K562 (cell line): ENCODE measurements around the gene CCDC141. TPM values are rescaled to one million over a fixed set of nuclear protein-coding genes. Genes with fewer than 3 reads are reported as not detected.

Experiments used
- ATAC-seq: fragments of 200-7000 bp; cut with Tn5 transposase; 3 replicates; pipeline ENCODE4 v1.9.1; 2020; ENCODE audit warnings: moderate library complexity
- BruUV-seq: library from RNA; stranded (reverse); fragments of 400-500 nt; replicated peaks from 2 replicates; lab custom pipeline; 2021; lab: Mats Ljungman, UMichigan
- CTCF ChIA-PET: fragments of 300-600 bp; formaldehyde crosslinking; extraction: SDS; loops from one replicate; lab custom pipeline; 2021; ENCODE audit warnings: low intra/inter-chr PET ratio; lab: Yijun Ruan, JAX
- POLR2A ChIA-PET: fragments of 300-600, 350-650 bp; sonication (Branson Sonifier 250); formaldehyde crosslinking; extraction: SDS; loops from one replicate; lab custom pipeline; 2021; ENCODE audit warnings: antibody characterized with exemption, inconsistent platforms; lab: Yijun Ruan, JAX
- DNase-seq, 4 experiments: peaks; one replicate each; pipeline versions ENCODE4 v3.0.0 to v3.0.0-alpha.2; 2011 to 2018; ENCODE audit warnings: low spot score in 3 of 4, mixed read lengths in 3 of 4; ENCODE audit errors: extremely low read depth in 1 of 4
- FAIRE-seq: peaks from 2 replicates; lab custom pipeline; 2011; peaks lifted over from hg19 to GRCh38; lab: Jason Lieb, UNC
- H2AFZ ChIP-seq: 2 replicates; pipeline ENCODE4 v1.6.0; 2011; ENCODE audit warnings: low read depth, low read length, control low read depth, inconsistent platforms
- H3K27ac ChIP-seq: fragments of 200-600 bp; 3 replicates; pipeline ENCODE4 v1.8.0; 2011; ENCODE audit warnings: low read depth, mild to moderate bottlenecking, control low read depth, inconsistent platforms, low read length, moderate library complexity, mixed read lengths; ENCODE audit errors: extremely low read depth
- H3K27me3 ChIP-seq, 2 experiments: fragments of 300-600 bp in 1 of 2; 2 replicates in 1 of 2; 3 replicates in 1 of 2; pipeline versions ENCODE4 v1.6.0 to v1.8.0; 2011; ENCODE audit warnings: inconsistent platforms in 2 of 2, low read length in 2 of 2, mild to moderate bottlenecking in 1 of 2, mixed read lengths in 1 of 2, moderate library complexity in 1 of 2; ENCODE audit not compliant: control insufficient read depth in 2 of 2, insufficient read depth in 2 of 2
- H3K36me3 ChIP-seq: fragments of 300-600 bp; 3 replicates; pipeline ENCODE4 v1.8.0; 2011; ENCODE audit warnings: mild to moderate bottlenecking, low read length, inconsistent platforms; ENCODE audit not compliant: control insufficient read depth, insufficient read depth
- H3K4me1 ChIP-seq, 2 experiments: fragments of 200-600 bp in 1 of 2; replicated peaks in 1 of 2; 2 replicates in 1 of 2; 3 replicates in 1 of 2; pipeline versions ENCODE4 v1.5.1 to v1.8.0; 2011; ENCODE audit warnings: inconsistent platforms in 2 of 2, low read length in 2 of 2, mild to moderate bottlenecking in 1 of 2, mixed read lengths in 1 of 2, moderate library complexity in 1 of 2; ENCODE audit not compliant: control insufficient read depth in 2 of 2, insufficient read depth in 2 of 2
- H3K4me2 ChIP-seq: 2 replicates; pipeline ENCODE4 v1.6.1; 2011; ENCODE audit warnings: low read length, control low read depth, inconsistent platforms, mixed read lengths; ENCODE audit not compliant: insufficient read depth
- H3K4me3 ChIP-seq: fragments of 200-600 bp; sonication (generic), shearing (Covaris generic); 2 replicates; pipeline ENCODE4 v1.5.1; 2016; ENCODE audit warnings: control low read depth, inconsistent platforms
- H3K79me2 ChIP-seq: fragments of 200-600 bp; 3 replicates; pipeline ENCODE4 v1.8.0; 2011; ENCODE audit warnings: low read length, inconsistent platforms; ENCODE audit not compliant: control insufficient read depth, insufficient read depth
- H3K9ac ChIP-seq, 2 experiments: 2 replicates each; pipeline versions ENCODE4 v1.6.0 to v1.6.1; 2011; ENCODE audit warnings: low read depth in 2 of 2, low read length in 2 of 2, control low read depth in 1 of 2, inconsistent platforms in 1 of 2, mild to moderate bottlenecking in 1 of 2, mixed read lengths in 1 of 2; ENCODE audit not compliant: insufficient read depth in 1 of 2
- H3K9me1 ChIP-seq: one replicate; pipeline ENCODE4 v1.6.0; 2011; ENCODE audit warnings: inconsistent platforms, mild to moderate bottlenecking, low read length, moderate library complexity; ENCODE audit not compliant: control insufficient read depth, insufficient read depth
- H3K9me3 ChIP-seq: replicated peaks from 2 replicates; pipeline ENCODE4 v1.5.1; 2011; ENCODE audit warnings: low read depth, low read length, inconsistent platforms; ENCODE audit not compliant: control insufficient read depth, insufficient read depth
- H4K20me1 ChIP-seq: replicated peaks from 2 replicates; pipeline ENCODE4 v1.6.1; 2011; ENCODE audit warnings: low read length, inconsistent platforms, mixed read lengths; ENCODE audit not compliant: control insufficient read depth, insufficient read depth
- CSDE1 ChIP-seq, 2 experiments: fragments of 450-650 bp; IDR thresholded peaks; 2 replicates each; pipeline ENCODE4 v1.6.1; 2016; ENCODE audit warnings: mild to moderate bottlenecking in 1 of 2
- DDX20 ChIP-seq: fragments of 450-650 bp; IDR thresholded peaks from 2 replicates; pipeline ENCODE4 v1.6.1; 2016; ENCODE audit warnings: missing genetic modification characterization, low read depth, mild to moderate bottlenecking, missing compliant biosample characterization, moderate library complexity
- EP300 ChIP-seq: IDR thresholded peaks from 2 replicates; pipeline ENCODE4 v1.6.1; 2012; ENCODE audit warnings: low read length, improper control_type of control experiment
- KAT8 ChIP-seq: fragments of 450-650 bp; IDR thresholded peaks from 2 replicates; pipeline ENCODE4 v1.6.1; 2016; ENCODE audit warnings: low read depth, mild to moderate bottlenecking
- KLF13 ChIP-seq: fragments of 450-650 bp; IDR thresholded peaks from 2 replicates; pipeline ENCODE4 v1.6.1; 2016; ENCODE audit warnings: missing genetic modification characterization, low read depth, mild to moderate bottlenecking, missing compliant biosample characterization, moderate library complexity, borderline replicate concordance
- KLF6 ChIP-seq: fragments of 250-450 bp; sonication (Bioruptor Pico); IDR thresholded peaks from 2 replicates; pipeline ENCODE4 v1.4.0; 2020; ENCODE audit warnings: mild to moderate bottlenecking, moderate library complexity, borderline replicate concordance
- MCM7 ChIP-seq, 2 experiments: fragments of 450-650 bp; IDR thresholded peaks; 2 replicates each; pipeline ENCODE4 v1.6.1; 2016 to 2018
- MYBL2 ChIP-seq, 2 experiments: fragments of 450-650 bp in 1 of 2; sonication (generic) in 1 of 2; formaldehyde crosslinking in 1 of 2; IDR thresholded peaks; 2 replicates each; pipeline versions ENCODE4 v1.6.1 to v1.8.1; 2017 to 2022; ENCODE audit warnings: borderline replicate concordance in 1 of 2, inconsistent platforms in 1 of 2, low read depth in 1 of 2, mild to moderate bottlenecking in 1 of 2, missing genetic modification reagents in 1 of 2, moderate library complexity in 1 of 2
- MYNN ChIP-seq, 2 experiments: sonication (generic); formaldehyde crosslinking in 1 of 2; IDR thresholded peaks; 2 replicates each; pipeline versions ENCODE4 v1.5.0 to v1.6.1; 2016 to 2020; ENCODE audit warnings: antibody characterized with exemption in 1 of 2, missing genetic modification reagents in 1 of 2
- RNF2 ChIP-seq: sonication (generic); IDR thresholded peaks from 2 replicates; pipeline ENCODE4 v1.6.1; 2016
- SIN3A ChIP-seq, 2 experiments: fragments of 150-350 bp in 1 of 2; IDR thresholded peaks; 2 replicates each; pipeline ENCODE4 v1.6.1; 2011 to 2016; ENCODE audit warnings: borderline replicate concordance in 2 of 2, low read depth in 2 of 2, low read length in 2 of 2, mild to moderate bottlenecking in 2 of 2, moderate library complexity in 2 of 2; ENCODE audit not compliant: control insufficient read depth in 1 of 2
- TRIM28 ChIP-seq: fragments of 450-650 bp; IDR thresholded peaks from 2 replicates; pipeline ENCODE4 v1.6.1; 2017
- TSC22D4 ChIP-seq: fragments of 450-650 bp; IDR thresholded peaks from 2 replicates; pipeline ENCODE4 v1.6.1; 2016; ENCODE audit warnings: missing genetic modification characterization, missing biosample characterization, control low read depth
- ZFP30 ChIP-seq: fragments of 250-450 bp; sonication (Bioruptor Pico); IDR thresholded peaks from 2 replicates; pipeline ENCODE4 v1.8.0; 2022; ENCODE audit warnings: moderate library complexity, mild to moderate bottlenecking, inconsistent platforms, borderline replicate concordance
- ZNF408 ChIP-seq: fragments of 250-450 bp; sonication (Bioruptor Pico); IDR thresholded peaks from 2 replicates; pipeline ENCODE4 v1.4.0; 2020; ENCODE audit warnings: low read depth, mild to moderate bottlenecking, moderate library complexity
- ZNF445 ChIP-seq: fragments of 250-450 bp; sonication (Bioruptor Pico); IDR thresholded peaks from 2 replicates; pipeline ENCODE4 v1.4.0; 2020; ENCODE audit warnings: low read depth, mild to moderate bottlenecking, moderate library complexity
- in situ Hi-C: fragments of 300-500 bp; cut with MboI; formaldehyde crosslinking; loops from 4 replicates; pipeline ENCODE4 v1.15.0; 2018; ENCODE audit warnings: inconsistent platforms, mixed read lengths
- intact Hi-C: fragments of 100-400 bp; cut with micrococcal nuclease; formaldehyde crosslinking; loops from 2 replicates; pipeline ENCODE4 v1.14.2; 2022
- polyA plus RNA-seq, 8 experiments: library from polyadenylated mRNA; depleted of rRNA in 4 of 8; stranded (reverse) in 5 of 8; unstranded in 3 of 8; fragments of >200 nt; fragmentation: Nextera tagmentation in 2 of 8; fragmentation: Illumina TruSeq in 1 of 8; extraction: Ambion mirVana in 2 of 8; extraction: Trizol in 1 of 8; gene quantifications; 2 replicates each; pipeline versions ENCODE4 v1.2.1 to v1.2.3, GENCODE V29; 2011 to 2014; ENCODE audit warnings: inconsistent platforms in 1 of 8, missing spikeins in 1 of 8
- total RNA-seq, 7 experiments: library from RNA; depleted of rRNA in 6 of 7; stranded (reverse); fragments of >200 nt in 6 of 7; fragmentation: Illumina TruSeq in 2 of 7; extraction: Trizol in 2 of 7; gene quantifications; 2 replicates each; pipeline versions ENCODE4 v1.2.1 to v1.2.3, GENCODE V29; 2011 to 2021; ENCODE audit warnings: low replicate concordance in 1 of 7
- TF ChIP-seq, protein P1 (sequence below), 2 experiments: IDR thresholded peaks in 1 of 2; conservative IDR thresholded peaks in 1 of 2; 2 replicates each; pipeline ENCODE4 v1.6.1; 2016; ENCODE audit warnings: low read depth in 2 of 2, mild to moderate bottlenecking in 1 of 2, missing compliant biosample characterization in 1 of 2, missing genetic modification characterization in 1 of 2, moderate library complexity in 1 of 2
- TF ChIP-seq, protein P2 (sequence below): fragments of 250-450 bp; sonication (Bioruptor Pico); IDR thresholded peaks from 2 replicates; pipeline ENCODE4 v1.8.0; 2021; ENCODE audit warnings: moderate library complexity, mild to moderate bottlenecking, inconsistent platforms
- TF ChIP-seq, protein P3 (sequence below): IDR thresholded peaks from 2 replicates; pipeline ENCODE4 v1.6.1; 2011; ENCODE audit warnings: borderline replicate concordance, low read depth, mild to moderate bottlenecking, moderate library complexity, low read length; ENCODE audit not compliant: insufficient read depth, poor library complexity, severe bottlenecking

Gene CCDC141
- total and polyA plus RNA-seq, 9 of the 15 experiments (the other 6 are each of a cell fraction or from before 2014, with no cell fraction given): 0.09 TPM; not detected in 8

DNA sequence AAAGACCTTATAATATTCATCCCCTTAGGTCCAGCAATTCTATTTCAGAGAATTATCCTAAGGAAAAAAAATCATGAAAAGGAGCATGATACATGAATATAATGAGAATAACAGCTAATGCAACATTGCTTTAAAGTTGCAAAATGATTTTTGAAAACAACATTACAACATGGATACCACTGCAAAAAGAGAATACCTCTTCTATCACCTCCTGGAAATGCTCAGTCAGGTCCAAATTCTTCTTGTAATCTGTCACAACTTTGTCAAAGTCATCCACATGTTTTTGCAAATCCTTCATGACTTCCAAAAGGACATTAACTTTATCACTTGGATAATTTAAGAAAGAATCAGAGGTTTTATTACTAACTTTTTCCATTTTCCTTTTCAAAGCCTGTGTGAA, 194.8 kb downstream of the CCDC141 start:
- ChIA-PET CTCF (no interaction called here), POLR2A (no interaction called here)
- H3K9ac ChIP-seq: no peak overlapping the region
- intact Hi-C loops: no loop called here
- H3K9me3 ChIP-seq: no peaks in the 10 kb centered on the region
- in situ Hi-C loops: loop anchor here (10.0 kb wide), 1 partner anchor 1470 kb away; no protein-coding TSS in a partner anchor
- H2AFZ ChIP-seq: no peak overlapping the region
- BruUV-seq: no TSS peak
- no peaks in the 10 kb centered on the region for H3K9me1 ChIP-seq
- ATAC-seq (no peak), DNase-seq (no peak), FAIRE-seq (no peak)
- no peak overlapping the region for H3K27ac ChIP-seq
- H3K4me2 ChIP-seq: no peak overlapping the region
- H3K79me2 ChIP-seq: no peaks in the 10 kb centered on the region
- no peaks in the 10 kb centered on the region for H4K20me1 ChIP-seq
- H3K36me3 ChIP-seq: no peaks in the 10 kb centered on the region
- H3K27me3 ChIP-seq: no peaks in the 10 kb centered on the region
- no peaks in the 10 kb centered on the region for H3K4me1 ChIP-seq
- H3K4me3 ChIP-seq: no peak overlapping the region
- TF ChIP-seq MYNN (IDR thresholded peaks at IDR 0.05) (no peak), MYNN (CRISPR knock-in tag; IDR thresholded peaks at IDR 0.05) (no peak), KLF6 (no peak), MYBL2 (IDR thresholded peaks at IDR 0.05; ENCODE audit: low read depth) (no peak), MYBL2 (CRISPR knock-in tag; IDR thresholded peaks at IDR 0.05; ENCODE audit: borderline replicate concordance) (no peak), SIN3A (IDR thresholded peaks at IDR 0.05; ENCODE audit: borderline replicate concordance in 2 of 2, control insufficient read depth in 1 of 2, low read depth in 2 of 2, low read length in 2 of 2) (no peak), KAT8 (no peak), CSDE1 (IDR thresholded peaks at IDR 0.05) (no peak), TRIM28 (no peak), ZNF408 (no peak), RNF2 (no peak), EP300 (no peak), DDX20 (no peak), ZFP30 (CRISPR knock-in tag) (no peak), ZNF445 (CRISPR knock-in tag) (no peak), TSC22D4 (tag) (no peak), MCM7 (IDR thresholded peaks at IDR 0.05) (no peak), KLF13 (tag) (no peak)
- TF ChIP-seq, protein P1, sequence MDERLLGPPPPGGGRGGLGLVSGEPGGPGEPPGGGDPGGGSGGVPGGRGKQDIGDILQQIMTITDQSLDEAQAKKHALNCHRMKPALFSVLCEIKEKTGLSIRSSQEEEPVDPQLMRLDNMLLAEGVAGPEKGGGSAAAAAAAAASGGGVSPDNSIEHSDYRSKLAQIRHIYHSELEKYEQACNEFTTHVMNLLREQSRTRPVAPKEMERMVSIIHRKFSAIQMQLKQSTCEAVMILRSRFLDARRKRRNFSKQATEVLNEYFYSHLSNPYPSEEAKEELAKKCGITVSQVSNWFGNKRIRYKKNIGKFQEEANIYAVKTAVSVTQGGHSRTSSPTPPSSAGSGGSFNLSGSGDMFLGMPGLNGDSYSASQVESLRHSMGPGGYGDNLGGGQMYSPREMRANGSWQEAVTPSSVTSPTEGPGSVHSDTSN (CRISPR knock-in tag; IDR thresholded peaks at IDR 0.05; ENCODE audit: low read depth): no peak
- TF ChIP-seq, protein P1 (tag; conservative IDR thresholded peaks at IDR 0.05; ENCODE audit: low read depth): no peak
- TF ChIP-seq, protein P2, sequence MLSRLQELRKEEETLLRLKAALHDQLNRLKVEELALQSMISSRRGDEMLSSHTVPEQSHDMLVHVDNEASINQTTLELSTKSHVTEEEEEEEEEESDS (CRISPR knock-in tag): no peak
- TF ChIP-seq, protein P3, sequence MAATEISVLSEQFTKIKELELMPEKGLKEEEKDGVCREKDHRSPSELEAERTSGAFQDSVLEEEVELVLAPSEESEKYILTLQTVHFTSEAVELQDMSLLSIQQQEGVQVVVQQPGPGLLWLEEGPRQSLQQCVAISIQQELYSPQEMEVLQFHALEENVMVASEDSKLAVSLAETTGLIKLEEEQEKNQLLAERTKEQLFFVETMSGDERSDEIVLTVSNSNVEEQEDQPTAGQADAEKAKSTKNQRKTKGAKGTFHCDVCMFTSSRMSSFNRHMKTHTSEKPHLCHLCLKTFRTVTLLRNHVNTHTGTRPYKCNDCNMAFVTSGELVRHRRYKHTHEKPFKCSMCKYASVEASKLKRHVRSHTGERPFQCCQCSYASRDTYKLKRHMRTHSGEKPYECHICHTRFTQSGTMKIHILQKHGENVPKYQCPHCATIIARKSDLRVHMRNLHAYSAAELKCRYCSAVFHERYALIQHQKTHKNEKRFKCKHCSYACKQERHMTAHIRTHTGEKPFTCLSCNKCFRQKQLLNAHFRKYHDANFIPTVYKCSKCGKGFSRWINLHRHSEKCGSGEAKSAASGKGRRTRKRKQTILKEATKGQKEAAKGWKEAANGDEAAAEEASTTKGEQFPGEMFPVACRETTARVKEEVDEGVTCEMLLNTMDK: no peak
